ENCODE measurements around the gene NPY5R. TPM values are rescaled to one million over a fixed set of nuclear protein-coding genes. Genes with fewer than 3 reads are reported as not detected.

The NPY5R gene
- total and polyA plus RNA-seq, 2 of the 13 experiments (the other 11 are each of a cell fraction or from before 2014, with no cell fraction given): not detected

- no peaks in the 10 kb centered on the region for H3K27me3 ChIP-seq (ENCODE audit: control insufficient read depth in 1 of 2, insufficient read depth in 2 of 2, low read length in 2 of 2)
- no peaks in the 10 kb centered on the region for H3K9me3 ChIP-seq (ENCODE audit: low read length)
- H3K9ac ChIP-seq (ENCODE audit: insufficient read depth, low read depth, low read length): no peak overlapping the region
- no peak for FAIRE-seq
- H3K4me3 ChIP-seq (replicated peaks in 1 of 3; ENCODE audit: insufficient read depth in 1 of 3, low read depth in 2 of 3, low read length in 3 of 3): no peak overlapping the region
- CTCF ChIA-PET (ENCODE audit: low intra/inter-chr PET ratio, low total read pairs): no interaction called here
- 89% methylated on average over 52 of the region's 58 CpGs for WGBS (ENCODE audit: low lambda C conversion rate)
- in situ Hi-C loops (cut with HindIII; ENCODE audit: extremely low pct_ligation_motif_present, low pct_unique_long_range_greater_than_20kb) (no loop called here), intact Hi-C loops (cut with micrococcal nuclease; ENCODE audit: unreplicated experiment) (loop anchor here (1.0 to 5.0 kb wide), 2 partner anchors 220 to 284 kb away; no protein-coding TSS in a partner anchor)
- no peak for TF ChIP-seq ZNF597 (CRISPR knock-in tag; IDR thresholded peaks at IDR 0.05)
- no peak for TF ChIP-seq HBP1 (CRISPR knock-in tag; IDR thresholded peaks at IDR 0.05; ENCODE audit: low read depth)
- no peak for TF ChIP-seq ZNF703 (CRISPR knock-in tag; IDR thresholded peaks at IDR 0.05; ENCODE audit: borderline replicate concordance)
- TF ChIP-seq ZNF33A (CRISPR knock-in tag; IDR thresholded peaks at IDR 0.05; ENCODE audit: borderline replicate concordance): no peak
- TF ChIP-seq NR2C2 (CRISPR knock-in tag; IDR thresholded peaks at IDR 0.05; ENCODE audit: borderline replicate concordance): no peak
- TF ChIP-seq ETV6 (CRISPR knock-in tag; conservative IDR thresholded peaks at IDR 0.05): no peak
- no peak for TF ChIP-seq JDP2 (CRISPR knock-in tag; IDR thresholded peaks at IDR 0.05; ENCODE audit: borderline replicate concordance)
- no peak for TF ChIP-seq YY1 (IDR thresholded peaks at IDR 0.05; ENCODE audit: insufficient read depth, insufficient replicate concordance, low read depth, low read length)
- no peak for TF ChIP-seq KLF13 (CRISPR knock-in tag; IDR thresholded peaks at IDR 0.05)
- TF ChIP-seq ZNF282 (IDR thresholded peaks at IDR 0.05; ENCODE audit: partially characterized antibody): no peak
- TF ChIP-seq ARNTL (CRISPR knock-in tag; IDR thresholded peaks at IDR 0.05): no peak
- no peak for TF ChIP-seq TFDP1 (CRISPR knock-in tag; IDR thresholded peaks at IDR 0.05; ENCODE audit: borderline replicate concordance)
- H3K36me3 ChIP-seq (replicated peaks in 1 of 2; ENCODE audit: control insufficient read depth in 1 of 2, insufficient read depth in 2 of 2, low read length in 2 of 2): no peaks in the 10 kb centered on the region
- H3K4me2 ChIP-seq (ENCODE audit: low read depth, low read length): no peak overlapping the region
- H3K4me1 ChIP-seq (ENCODE audit: insufficient read depth, low read length): no peaks in the 10 kb centered on the region
- no peak overlapping the region for H2AFZ ChIP-seq (ENCODE audit: low read length)
- POLR2A ChIA-PET: no interaction called here
- ATAC-seq: no peak
- BruUV-seq (replicated peaks): no TSS peak
- no peak overlapping the region for H3K27ac ChIP-seq (ENCODE audit: extremely low read length, insufficient read depth, low read length)
- DNase-seq (ENCODE audit: low spot score): no peak
- no peaks in the 10 kb centered on the region for H4K20me1 ChIP-seq (ENCODE audit: insufficient read depth, low read length)
- H3K79me2 ChIP-seq (ENCODE audit: insufficient read depth, low read length): no peaks in the 10 kb centered on the region
These were observed 11.9 kb upstream of the NPY5R start for GRCh38 chr4:163331629-163332376.
